GM18507 (cell line): Measurements from ENCODE around the gene ARID4B.
A peak's percentile ranks its signal among the peaks of the same experiment; 100 is the strongest.
"Not testable (repeated sequence)": the region's sequence is repeated elsewhere in the genome, so short reads cannot be mapped to it uniquely, and the experiment has no call there.

Source experiments
- DNase-seq: peaks from one replicate; pipeline ENCODE4 v3.0.0; 2011; ENCODE audit warnings: low read depth; ENCODE audit not compliant: insufficient read length; ENCODE audit errors: extremely low spot score
- FAIRE-seq: peaks from 2 replicates; lab custom pipeline; 2011; peaks lifted over from hg19 to GRCh38; lab: Jason Lieb, UNC

ARID4B gene

DNA sequence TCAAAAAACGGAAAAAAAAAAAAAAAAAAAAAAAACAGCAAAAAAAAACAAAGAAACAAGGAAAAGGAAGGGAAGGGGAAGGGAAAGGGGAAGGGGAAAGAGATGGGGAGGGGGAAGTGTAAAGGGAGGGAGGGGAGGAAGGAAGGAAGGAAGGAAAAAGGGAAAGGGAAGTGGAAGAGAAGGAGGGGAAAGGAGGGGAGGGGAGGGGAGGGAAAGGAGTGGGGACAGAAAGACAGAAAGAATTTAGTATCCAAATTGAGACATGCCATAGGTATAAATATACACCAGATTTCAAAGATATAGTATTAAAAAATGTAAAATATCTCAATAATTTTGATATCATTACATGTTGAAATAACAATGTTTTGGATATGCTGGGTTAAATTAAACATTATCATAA is 25.8 kb downstream of the ARID4B start:
- no peak for DNase-seq

GRCh38 chr1:235299169-235299858 is 28.7 kb downstream of the ARID4B start:
- DNase-seq (no peak), FAIRE-seq (no peak)

More for the DNA sequence above, 25.8 kb downstream of the ARID4B start:
- FAIRE-seq: no peak

DNA sequence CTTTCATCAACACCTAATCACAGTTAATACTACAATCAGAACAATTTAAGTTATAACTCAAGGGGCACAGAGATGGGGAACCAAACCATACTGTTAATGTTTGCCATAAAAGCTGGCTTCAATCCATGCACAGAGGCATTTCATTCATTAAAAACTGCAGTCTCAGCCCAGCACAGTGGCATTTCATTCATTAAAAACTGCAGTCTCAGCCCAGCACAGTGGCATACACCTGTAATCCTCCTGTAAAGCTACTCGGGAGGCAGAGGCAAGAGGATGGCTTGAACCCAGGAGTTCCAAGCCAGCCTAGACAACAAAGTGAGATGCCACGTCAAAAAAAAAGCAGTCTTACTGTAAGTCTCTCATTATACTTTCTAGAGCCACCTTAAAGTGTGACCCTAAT is 29.2 kb downstream of the ARID4B start:
- FAIRE-seq: no peak
- DNase-seq: no peak

DNA sequence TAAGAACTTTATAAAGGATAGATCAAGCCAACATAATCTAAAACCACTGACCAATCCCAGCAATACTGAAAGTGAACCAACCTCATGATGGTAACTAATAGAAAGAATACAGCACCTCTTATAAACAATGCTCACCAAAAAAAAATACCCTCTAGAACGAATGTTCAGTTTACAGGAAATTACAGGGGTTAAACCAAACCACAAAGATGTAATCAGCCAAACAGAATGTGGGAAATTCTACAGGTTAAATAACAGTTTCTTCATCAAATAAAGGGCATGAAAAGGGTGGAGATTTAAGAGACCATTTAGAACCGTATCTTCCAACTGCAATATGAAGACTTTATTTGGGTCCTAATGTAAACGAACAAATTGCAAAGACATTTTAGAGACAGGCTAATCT is 30.4 kb downstream of the ARID4B start:
- peak; percentile 73 for FAIRE-seq
- no peak for DNase-seq

DNA sequence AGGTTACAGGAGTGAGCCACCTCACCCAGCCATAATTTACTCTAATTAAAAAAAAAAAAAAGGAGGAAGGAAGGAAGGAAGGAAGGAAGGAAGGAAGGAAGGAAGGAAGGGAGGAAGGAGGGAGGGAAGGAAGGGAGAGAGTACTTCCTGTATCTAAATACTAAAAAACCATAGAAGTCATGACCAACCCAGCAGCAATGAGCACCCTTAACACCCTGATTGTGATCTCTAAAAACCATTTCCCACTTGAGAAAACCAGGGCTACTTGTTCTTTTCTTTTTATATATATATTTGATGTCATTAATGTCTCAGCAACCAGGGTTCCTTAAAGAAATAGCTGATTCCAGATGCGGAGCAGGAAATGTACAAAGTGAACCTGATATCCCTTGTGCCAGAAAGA is 31.2 kb downstream of the ARID4B start:
- DNase-seq (no peak), FAIRE-seq (no peak)

GRCh38 chr1:235295902-235296350 is 32.1 kb downstream of the ARID4B start:
- FAIRE-seq (no peak), DNase-seq (no peak)

- FAIRE-seq (no peak), DNase-seq (no peak)
These were observed 34.5 kb downstream of the ARID4B start for GRCh38 chr1:235293322-235293942.

GRCh38 chr1:235292790-235293189 is 35.2 kb downstream of the ARID4B start:
- FAIRE-seq (no peak), DNase-seq (no peak)

- FAIRE-seq: no peak
- no peak for DNase-seq
These were observed 36.3 kb downstream of the ARID4B start for GRCh38 chr1:235291599-235292091.

- FAIRE-seq: no peak
- DNase-seq: no peak
These were observed 37.1 kb downstream of the ARID4B start for GRCh38 chr1:235290740-235291502.

- DNase-seq (no peak), FAIRE-seq (no peak)
These were observed 37.9 kb downstream of the ARID4B start for GRCh38 chr1:235289859-235290739.

- DNase-seq: no peak
- no peak for FAIRE-seq
These were observed 40.6 kb downstream of the ARID4B start for GRCh38 chr1:235287208-235287882.

DNA sequence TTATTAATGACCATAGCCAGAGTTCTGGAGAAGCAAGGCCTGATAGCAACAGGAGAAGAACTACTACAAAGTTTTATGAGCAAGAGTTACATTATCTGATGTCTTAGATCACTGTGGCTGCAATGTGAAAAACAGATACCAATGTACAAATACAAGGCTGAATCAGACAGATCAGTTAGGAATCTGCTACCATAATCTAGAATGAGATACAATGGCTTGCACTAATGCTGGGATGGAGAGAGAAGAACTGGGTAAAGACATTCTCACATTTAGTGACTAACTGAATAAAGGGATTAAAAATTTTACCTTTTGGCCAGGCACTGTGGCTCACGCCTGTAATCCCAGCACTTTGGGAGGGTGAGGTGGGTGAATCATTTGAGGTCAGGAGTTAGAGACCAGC is 41.3 kb downstream of the ARID4B start:
- no peak for FAIRE-seq
- no peak for DNase-seq

- no peak for FAIRE-seq
These were observed 43.7 kb downstream of the ARID4B start for GRCh38 chr1:235284231-235284769.

DNA sequence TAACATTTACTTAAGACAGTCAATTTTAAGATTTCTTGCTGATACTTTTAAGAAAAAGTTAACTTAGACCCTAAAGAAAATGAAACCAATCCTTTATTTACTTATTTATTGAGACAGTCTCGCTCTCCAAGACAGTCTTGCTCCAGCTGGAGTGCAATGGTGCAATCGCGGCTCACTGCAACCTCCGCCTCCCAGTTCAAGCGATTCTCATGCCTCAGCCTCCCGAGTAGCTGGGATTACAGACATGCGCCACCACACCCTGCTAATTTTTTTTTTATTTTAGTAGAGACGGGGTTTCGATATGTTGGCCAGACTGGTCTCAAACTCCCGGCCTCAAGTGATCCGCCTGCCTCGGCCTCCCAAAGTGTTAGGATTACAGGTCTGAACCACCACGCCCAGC is 44.3 kb downstream of the ARID4B start:
- not testable (repeated sequence) for DNase-seq, FAIRE-seq

More at GRCh38 chr1:235284231-235284769, 43.7 kb downstream of the ARID4B start:
- DNase-seq: no peak

GRCh38 chr1:235280467-235280866 is 47.5 kb downstream of the ARID4B start:
- DNase-seq: no peak

GRCh38 chr1:235279694-235280093 is 48.3 kb downstream of the ARID4B start:
- FAIRE-seq: no peak
- DNase-seq: no peak

More at GRCh38 chr1:235280467-235280866, 47.5 kb downstream of the ARID4B start:
- no peak for FAIRE-seq

DNA sequence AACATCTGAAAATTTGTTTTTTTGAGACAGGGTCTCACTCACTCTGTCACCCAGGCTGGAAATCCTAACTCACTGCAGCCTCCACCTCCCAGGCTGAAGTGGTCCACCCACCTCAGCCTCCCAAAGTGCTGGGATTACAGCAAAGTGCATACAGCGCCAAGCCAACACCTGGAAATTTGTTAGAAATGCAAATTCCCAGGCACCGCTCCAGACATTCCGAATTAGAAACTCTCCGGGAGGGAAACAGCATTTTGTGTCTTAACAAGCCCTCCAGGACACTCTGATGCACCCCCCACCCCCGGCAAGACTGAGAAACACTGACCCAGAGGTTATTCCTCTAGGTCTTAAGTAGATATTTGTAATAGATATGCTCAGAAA is 49.1 kb downstream of the ARID4B start:
- no peak for DNase-seq
- FAIRE-seq: no peak
